Forelimb muscle (tissue), 1 donor: ENCODE results near the gene ADGRA3. TPM values are rescaled to one million over a fixed set of nuclear protein-coding genes. Genes with fewer than 3 reads are reported as not detected.
"Not testable (repeated sequence)": the region's sequence is repeated elsewhere in the genome, so short reads cannot be mapped to it uniquely, and the experiment has no call there.

Experiments
- DNase-seq: peaks from one replicate; pipeline ENCODE4 v3.0.0-alpha.2; 2013; ENCODE audit warnings: low read depth
- polyA plus RNA-seq: library from polyadenylated mRNA; unstranded; fragments of 120-200 nt; gene quantifications from one replicate; pipeline ENCODE4 v1.2.1, GENCODE V29; 2013; ENCODE audit not compliant: insufficient read length

The ADGRA3 gene
- polyA plus RNA-seq, 1 donor: 57.3 TPM

DNA sequence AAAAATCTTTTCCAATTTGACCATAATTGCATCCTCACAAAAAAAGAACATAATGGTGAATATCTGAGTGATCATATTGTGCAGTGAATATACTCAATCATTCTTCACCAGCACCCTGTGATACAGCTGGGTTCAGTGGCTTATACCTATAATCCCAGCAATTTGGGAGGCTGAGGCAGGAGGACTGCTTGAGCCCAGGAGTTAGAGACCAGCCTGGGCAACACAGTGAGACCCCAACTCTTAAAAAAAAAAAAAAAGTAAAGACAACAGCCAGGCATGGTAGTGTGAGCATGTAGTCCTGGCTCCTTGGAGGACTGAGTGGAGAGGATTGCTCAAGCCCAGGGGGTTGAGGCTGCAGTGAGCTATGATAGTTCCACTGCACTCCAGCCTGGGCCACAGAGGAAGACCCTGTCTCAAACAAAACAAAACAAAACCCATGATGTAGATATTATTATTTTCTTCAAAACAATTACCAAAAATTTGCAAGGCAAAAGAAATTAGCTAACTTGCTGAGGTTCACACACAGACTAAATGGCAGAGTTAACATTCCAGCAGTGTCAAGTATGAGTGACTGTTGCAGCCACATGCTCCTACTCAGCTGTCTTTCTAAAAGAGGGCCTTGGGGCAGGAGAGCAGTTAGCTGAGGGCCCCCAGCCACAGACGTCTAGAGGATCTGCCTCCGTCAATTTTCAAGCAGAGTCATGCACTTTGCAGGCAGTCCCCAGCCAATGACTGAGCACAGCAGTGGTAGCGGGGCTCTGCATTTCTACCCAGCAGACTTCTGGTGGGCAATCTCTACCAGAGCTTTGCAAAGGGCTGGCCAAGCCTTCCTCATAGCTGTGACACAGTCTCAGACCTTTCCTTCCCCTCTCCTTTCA lies 33.4 kb downstream of the ADGRA3 start:
- DNase-seq: no peak

DNA sequence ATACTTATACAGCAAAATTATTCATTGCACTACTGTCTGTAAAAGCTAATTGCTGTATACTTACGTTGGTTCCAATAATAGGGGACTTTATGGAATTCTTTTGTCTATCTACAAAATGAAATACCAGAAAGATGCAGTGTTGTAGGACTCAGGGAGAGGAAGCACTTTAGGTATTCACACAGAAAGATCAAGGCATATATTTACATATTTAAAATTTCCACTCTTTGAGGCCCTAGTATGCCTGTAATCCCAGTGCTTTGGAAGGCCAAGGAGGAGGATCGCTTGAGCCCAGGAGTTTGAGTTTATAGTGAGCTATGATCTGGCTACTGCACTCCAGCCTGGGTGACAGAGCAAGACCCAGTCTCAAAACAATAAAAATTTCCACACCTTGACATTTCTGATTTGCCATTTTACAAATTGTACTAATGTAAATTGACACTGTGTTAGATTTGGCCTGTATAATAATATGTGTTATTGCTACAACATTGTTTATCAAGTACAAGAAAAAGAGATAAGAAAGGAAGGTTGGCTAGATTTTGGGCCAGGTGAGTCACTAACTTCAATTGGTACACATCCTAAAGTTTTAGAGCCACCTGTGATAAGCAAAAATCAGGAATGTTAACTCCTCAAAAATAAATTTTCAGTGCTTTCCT lies 35.1 kb downstream of the ADGRA3 start:
- DNase-seq: no peak

DNA sequence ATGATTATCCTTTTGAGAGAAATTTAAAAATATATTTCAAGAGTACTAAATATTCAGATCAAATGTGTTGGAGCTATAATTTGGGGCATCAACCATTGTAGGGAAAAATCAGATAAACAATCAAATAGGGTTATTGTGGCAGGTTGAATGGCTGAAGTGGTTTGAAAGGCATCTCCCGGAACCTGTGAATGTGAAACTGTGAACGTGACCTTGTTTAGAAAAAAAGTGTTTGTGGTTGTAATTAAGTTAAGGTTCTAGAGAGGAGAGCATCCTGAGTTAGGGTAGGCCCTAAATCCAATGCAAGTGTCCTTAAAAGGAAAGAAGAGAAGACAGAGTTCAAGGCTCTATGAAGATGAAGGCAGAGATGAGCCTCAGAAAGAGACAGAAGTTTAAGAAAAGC lies 37.4 kb downstream of the ADGRA3 start:
- no peak for DNase-seq

DNA sequence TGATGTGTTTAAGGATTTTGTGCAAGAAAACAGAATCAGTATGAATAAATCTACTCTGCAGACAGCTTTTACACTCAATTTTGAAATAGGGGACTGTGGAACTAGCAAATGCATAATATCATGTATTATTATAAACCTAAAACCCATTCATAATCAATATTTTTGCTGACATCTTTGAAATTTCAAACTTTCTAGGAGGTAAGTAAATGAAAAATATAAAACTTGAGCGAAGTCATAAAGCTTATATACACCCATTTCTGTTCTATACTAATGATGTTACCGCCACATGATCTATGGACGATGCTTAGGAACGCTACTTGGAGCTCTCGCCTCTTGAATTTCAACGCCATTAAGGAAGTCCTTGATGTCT lies 38.1 kb downstream of the ADGRA3 start:
- DNase-seq: no peak

DNA sequence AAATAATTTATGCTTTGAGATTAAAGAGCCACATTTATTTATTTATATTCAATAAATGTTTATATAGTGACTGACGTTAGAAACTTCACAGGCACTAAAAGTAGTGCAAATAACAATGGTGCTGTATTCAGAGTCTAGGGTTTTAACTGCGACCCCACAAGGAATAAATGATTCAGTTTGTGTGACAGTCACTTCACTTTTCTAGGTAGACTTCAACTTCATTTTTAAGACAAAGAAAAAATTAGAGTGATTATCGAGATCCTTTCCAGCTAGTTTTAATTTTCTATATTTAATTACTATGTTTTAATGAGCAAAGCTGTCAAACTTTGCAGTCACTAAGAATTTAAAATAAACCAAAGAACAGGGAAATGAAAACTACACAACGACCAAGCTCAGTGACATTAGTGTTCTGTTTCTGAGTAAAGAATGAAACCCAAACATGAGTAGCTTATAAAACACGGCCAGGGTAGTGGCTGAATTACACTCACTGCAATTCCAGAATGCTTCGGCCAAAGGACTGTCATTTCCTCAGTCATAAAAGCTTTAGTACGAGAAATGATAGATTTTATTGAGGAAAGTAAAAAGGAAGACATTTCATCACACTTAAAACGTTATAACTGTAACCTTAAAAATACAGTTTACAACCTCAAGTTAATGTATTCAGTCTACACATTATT lies 38.6 kb downstream of the ADGRA3 start:
- no peak for DNase-seq

DNA sequence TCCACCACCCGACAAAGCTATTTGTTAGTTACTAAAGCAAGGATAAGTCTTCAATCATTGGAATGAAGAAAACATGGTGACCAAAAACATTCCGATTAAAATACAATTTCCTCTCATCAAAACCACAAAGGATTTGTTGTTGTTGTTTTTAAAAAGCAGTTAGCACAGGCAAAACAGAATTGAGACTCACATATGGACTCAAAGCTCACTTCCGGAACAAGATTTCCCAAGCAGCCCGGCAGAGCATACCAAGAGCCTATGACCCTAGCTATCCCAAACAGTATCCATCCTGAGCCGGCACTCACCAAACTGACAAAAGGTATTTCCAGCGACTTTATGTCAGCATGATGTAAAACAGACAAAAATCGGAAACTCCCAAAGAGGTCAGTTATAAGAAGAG lies 39.9 kb downstream of the ADGRA3 start:
- DNase-seq: no peak

DNA sequence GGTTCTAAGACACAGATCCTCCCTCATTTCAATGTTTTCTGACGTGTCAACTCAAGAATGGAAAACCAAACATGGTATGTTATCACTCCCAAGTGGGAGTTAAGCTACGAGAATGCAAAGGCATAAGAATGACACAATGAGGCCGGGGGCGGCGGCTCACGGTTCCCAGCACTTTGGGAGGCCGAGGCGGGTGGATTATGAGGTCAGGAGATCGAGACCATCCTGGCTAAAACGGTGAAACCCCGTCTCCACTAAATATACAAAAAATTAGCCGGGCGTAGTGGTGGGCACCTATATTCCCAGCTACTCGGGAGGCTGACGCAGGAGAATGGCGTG lies 40.6 kb downstream of the ADGRA3 start:
- DNase-seq: not testable (repeated sequence)

DNA sequence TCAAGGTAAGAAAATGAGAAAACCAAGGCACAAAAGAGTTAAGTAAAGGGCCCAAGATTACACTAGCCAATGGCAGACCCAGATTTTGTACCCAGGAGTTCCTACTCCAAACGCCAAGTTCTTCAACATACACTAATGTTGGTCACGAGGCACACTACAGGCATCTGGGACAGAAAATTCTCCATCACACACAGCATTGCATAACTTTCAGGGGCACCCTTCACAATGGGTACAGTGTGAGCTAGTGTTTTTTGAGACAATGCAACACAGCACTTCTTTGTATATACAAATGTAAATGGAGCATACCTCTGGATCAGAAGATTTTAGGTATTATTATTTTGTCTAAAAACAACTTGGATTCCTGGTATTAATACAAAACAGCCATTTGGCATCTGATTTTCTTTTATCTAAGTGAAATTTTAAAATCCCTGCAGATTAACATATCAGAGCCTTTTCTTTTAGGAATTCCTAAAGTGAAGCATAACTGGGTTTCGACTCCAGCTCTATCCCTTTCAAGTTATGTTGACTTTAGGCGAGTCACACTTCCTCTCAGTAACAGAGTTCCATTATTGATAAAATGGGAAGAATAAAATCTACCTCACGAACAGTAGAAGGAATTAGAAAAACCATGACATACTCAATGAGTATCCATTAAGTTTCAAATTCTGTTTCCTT lies 41.1 kb downstream of the ADGRA3 start:
- no peak for DNase-seq

DNA sequence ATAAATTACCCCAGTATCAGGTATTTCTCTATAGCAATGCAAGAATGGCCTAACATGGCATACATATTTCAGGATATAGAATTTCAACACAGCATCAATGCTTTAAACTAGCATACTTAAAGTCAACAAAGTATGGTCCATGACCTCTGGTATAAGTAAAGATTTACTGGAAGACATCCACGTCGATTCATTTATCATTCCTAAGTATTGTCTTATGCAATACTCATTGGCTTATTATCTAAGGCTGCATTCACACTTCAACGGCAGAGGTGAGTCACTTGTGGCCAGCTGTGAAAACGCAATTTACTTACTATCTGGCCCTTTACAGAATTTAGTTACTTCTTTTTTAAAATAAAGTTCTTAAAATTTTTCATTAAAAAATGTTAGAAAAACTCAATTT lies 42.6 kb downstream of the ADGRA3 start:
- DNase-seq: no peak

DNA sequence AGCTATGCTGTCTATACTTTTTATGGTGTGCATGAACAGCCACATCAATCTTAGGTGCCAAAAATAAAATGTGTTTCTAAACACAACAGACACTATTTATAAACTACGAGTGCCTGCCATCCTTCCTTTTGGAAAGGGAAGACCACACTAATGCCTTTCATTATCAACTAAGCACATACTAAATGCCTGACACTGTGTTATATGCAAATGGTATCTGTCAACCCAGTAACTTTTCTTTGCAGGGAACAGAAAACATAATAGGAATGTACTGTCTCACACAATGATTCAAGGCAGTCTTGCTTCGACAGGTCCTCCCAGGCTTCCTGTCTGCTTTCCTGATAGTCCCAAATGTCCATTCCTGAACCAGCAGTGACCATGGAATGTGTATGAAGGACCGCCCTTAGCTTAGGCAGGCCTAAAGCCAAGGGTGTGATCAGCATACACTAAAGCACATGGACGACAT lies 43.8 kb downstream of the ADGRA3 start:
- DNase-seq: no peak

DNA sequence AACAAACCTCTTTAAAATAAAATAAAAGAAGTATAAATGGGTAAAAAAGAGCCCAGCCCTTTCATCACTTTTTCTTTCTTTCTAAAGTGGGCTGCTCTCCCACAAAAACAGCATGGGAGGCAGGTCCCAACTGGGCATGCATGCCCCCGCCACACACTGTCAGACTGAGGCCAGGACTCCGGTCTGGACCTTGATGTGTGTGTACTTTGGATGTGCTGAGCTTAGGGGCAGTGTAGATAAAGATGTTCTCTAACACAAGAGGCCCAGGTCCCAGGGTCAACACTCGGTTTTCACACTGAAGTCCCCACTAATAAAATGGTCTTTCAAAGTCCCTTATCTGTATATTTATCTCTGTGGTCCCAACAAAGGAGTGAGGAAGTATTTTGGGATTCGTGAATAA lies 44.4 kb downstream of the ADGRA3 start:
- no peak for DNase-seq

DNA sequence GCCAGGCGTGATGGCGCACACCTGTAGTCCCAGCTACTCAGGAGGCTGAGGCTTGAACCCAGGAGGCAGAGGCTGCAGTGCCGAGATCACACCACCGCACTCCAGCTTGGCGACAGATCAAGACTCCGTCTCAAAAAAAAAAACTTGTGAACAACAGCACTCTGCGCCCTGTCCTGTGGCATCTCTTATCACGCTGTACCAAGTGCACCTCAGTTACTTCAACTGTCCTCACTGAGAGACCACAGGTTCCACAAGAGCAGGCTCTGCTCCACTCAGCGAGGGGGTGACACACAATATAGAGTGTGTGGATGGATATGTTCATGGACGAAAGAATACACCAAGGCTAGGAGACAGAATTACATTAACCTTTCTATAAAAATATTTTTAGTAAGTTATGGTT lies 49.3 kb downstream of the ADGRA3 start:
- no peak for DNase-seq

DNA sequence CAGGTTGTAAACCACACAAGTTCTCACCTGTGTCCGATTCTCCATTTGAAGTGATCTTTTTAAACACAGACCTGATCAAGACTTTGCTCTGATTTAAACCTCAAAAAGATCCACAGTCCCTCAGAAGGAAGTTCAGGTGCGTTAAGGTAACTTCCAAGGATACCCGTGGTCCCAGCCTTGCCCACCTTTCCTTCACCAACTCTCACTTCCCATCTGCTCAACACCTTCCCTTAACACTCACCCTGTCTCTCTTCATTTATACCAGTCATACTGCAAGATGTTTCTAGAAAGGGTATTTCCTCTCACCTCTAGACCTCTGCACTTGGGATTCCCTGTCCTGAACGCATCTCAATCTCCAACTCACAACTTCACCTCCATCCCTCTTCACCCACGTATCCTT lies 49.9 kb downstream of the ADGRA3 start:
- no peak for DNase-seq

DNA sequence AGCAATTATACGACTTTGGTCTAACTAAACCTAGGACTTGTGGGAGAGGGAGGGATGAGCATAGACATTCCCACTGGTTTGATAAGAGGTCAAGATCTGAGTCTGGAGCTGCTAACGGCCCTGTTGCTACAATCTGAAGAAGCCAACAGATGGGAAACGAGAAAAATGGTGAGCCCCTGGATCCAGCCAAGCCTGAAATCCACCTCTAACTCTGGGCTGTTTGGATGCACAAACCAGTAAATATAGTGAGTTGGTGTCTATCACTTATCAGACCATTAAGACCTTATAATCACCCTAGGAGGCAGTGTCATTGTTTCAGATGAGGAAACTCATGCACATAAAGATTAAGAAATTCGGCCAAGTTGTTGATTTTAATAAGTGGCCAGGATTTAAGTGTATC lies 50.5 kb downstream of the ADGRA3 start:
- DNase-seq: no peak

DNA sequence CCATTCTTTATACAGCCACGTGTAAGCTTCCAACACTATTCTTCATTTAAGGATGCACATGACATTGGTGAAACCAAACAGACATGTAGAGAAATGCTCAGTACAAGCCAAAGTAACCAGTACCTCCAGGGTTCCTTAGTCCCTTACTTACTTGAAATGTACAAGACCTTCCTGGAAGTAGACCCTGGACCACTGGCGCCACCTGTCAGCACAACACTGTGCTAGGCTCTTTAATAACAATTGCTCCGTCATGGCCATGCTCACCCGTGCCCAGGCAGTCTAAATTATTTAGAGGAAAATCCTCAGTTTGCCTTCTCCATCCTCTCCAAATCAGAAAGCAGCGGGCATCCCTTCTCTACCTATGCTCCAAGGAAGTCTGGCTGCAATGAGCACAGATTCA lies 52.7 kb downstream of the ADGRA3 start:
- no peak for DNase-seq

DNA sequence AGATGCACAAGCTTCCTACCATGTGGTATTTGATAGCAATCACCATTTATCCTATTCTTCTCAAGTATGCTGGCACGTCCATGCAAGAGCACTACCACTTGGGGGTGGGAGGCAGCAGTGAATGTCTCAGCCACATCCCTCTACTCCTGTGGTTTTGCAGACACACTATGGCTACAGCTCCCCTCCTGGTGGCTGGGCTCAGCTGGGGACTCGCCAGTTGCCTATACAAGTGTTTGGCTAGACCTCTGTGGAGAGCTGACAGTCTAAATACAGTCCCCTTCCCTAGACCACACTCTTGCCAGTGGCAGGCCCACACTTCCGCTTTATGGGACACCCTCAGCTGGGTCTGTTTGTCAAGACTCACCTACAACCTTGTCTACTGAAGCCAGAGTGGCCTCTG lies 53.2 kb downstream of the ADGRA3 start:
- no peak for DNase-seq

DNA sequence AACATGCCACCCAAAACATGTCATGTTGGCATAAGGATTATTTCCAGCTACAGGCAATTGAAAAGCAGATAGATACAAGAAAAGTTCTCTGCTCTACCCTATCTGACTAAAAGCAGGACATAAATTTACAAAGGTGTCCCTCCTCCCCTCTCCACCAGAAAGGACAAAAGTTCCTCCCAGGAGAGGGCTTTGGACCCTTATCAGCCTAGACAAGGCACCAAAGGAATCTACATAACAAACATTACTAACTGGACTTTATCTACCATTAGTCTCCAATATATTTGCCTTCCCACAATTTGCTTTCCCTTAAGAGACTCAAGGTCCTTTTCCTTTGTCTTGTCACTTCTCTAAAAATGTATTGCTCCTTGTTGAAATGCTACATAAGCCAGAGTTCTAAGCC lies 55.6 kb downstream of the ADGRA3 start:
- no peak for DNase-seq

DNA sequence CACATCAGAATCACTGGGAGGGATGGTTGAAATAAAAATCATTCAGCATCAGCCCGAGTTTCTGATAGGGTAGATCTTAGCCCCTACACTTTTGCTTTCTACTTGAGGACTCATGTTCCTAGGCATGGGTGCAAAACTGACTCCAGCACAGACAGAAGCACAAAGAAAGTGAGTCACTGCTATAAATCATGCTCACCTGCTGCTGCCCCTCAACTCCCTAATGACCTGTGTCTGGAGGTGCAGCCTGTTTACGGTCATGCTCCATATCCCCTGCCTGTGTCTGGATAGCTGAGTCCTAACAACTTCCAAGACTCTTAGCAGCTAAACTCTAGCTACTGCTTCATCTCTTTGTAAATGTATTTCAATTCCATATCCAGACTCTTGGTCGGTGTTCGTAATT lies 57.8 kb downstream of the ADGRA3 start:
- no peak for DNase-seq

DNA sequence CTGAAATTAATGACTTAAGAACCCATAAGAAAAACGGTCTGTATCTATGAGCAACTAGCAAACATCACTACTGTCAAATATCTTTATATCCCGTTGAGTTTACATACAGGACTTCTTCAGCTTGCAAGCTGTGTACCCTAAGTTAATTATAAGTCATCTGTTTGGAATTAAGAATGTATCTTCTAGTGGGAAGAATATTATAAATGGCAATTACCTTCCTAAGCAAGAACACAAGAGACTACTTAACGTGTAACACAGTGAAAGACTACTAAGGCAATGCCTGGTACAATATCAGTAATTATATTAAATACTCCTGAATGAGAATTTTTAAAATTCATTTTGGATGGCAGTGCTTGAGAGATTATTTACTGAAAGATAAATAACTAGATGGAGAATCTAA lies 58.5 kb downstream of the ADGRA3 start:
- DNase-seq: no peak

DNA sequence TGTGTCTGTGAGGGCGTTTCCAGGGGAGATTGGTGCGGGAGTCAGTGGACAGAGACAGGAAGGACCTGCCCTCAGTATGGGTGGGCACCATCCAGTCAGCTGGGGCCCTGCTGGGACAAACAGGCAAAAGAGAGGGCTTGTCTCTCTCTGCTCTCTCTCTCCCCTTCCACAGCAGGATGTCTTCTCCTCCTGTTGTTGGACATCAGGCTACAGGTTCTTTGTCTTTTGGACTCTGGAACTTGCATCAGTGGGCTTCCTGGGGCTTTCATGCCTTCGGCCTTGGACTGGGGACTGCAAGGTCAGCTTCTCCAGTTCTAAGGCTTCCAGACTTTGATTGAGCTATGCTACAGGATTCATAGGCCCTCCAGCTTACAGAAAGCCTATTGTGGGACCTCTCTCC lies 59.6 kb downstream of the ADGRA3 start:
- no peak for DNase-seq

DNA sequence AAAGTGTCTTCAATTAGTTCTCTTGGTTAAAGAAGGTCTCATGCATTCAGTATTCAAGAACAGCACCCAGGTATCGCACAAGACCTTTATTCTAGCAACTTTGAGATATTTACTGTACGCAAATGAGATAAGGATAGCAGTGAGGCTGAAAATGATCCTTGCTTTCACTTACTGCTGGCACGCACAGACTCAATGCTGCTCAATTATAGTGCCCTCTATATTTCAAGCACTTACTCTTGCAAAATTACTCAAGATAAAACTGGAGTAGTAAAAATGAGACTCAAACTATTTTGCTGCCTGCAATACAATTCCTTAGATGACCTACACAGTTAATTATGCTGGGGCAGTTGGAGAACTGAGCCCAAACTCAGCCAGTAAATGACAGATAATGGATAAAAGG lies 60.9 kb downstream of the ADGRA3 start:
- no peak for DNase-seq

DNA sequence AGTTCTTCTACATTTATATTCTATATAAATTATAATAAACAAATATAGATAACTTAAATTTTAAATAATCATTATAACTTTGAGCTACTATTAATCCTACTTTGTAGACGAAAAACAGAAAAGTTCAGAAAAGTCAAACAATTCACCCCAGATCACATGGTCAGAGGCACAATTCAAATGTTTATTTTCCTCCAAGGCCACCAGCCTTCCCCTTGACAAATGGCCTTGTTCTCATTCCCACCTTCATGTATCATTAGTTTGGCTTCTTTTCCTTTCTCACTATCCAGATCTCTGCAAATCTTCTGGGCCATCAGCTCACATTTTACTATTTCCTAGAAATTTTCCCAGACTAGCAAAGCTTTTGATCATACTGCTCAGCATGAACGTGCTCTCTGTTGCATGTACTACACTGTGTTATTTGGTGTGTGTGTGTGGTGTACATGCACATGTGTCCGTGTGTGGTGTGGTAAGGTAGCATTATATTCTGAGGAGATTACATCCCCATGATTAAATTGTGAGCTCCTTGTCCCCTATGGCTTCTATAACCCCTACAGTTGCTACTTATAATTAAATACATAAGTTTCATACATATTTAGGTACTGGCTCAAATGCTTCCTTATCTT lies 61.5 kb downstream of the ADGRA3 start:
- DNase-seq: no peak
